ENCODE results near the gene RAB6C.
"Not testable (repeated sequence)": the region's sequence is repeated elsewhere in the genome, so short reads cannot be mapped to it uniquely, and the experiment has no call there.

Gene RAB6C

GRCh38 chr2:129945557-129945956 is 33.9 kb upstream of the RAB6C start:
- no peaks in the 10 kb centered on the region for H3K27me3 ChIP-seq (ENCODE audit: insufficient read depth, insufficient read length)
- no peak overlapping the region for H3K4me3 ChIP-seq (ENCODE audit: insufficient read length, low read depth)
- no peaks in the 10 kb centered on the region for H3K9me3 ChIP-seq (ENCODE audit: insufficient read depth, low read length)
- no peak for DNase-seq (ENCODE audit: low read depth, low spot score)
- no peak overlapping the region for H3K9ac ChIP-seq (ENCODE audit: insufficient read length, low read depth)
- TF ChIP-seq ZNF274 (IDR thresholded peaks at IDR 0.05; ENCODE audit: low read depth, low read length) (no peak), SUZ12 (IDR thresholded peaks at IDR 0.05; ENCODE audit: extremely low read depth, insufficient read depth, insufficient read length) (no peak), YY1 (IDR thresholded peaks at IDR 0.05; ENCODE audit: insufficient read depth, insufficient read length) (no peak)
- H3K4me1 ChIP-seq (ENCODE audit: insufficient read depth, insufficient read length) = no peaks in the 10 kb centered on the region
- no peaks in the 10 kb centered on the region for H3K36me3 ChIP-seq (ENCODE audit: insufficient read depth, insufficient read length, low read length)

DNA sequence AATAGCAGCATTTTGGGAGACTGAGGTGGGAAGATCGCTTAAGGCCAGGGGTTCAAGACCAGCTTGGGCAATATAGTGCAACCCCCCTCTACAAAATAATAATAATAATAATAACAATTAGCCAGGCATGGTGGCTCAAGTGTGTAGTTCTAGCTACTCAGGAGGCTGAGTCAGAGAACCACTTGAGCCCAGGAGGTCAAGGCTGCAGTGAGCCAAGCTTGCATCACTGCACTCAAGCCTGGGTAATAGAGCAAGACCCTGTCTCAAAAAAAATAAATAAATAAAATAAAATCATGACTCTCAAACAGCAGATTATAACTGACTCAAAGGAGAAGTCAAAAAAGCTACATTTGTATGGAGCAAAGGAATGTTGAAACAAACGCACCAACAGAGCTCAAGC is 31.8 kb upstream of the RAB6C start:
- not testable (repeated sequence) for DNase-seq (ENCODE audit: low read depth, low spot score)

GRCh38 chr2:129956171-129956570 is 23.3 kb upstream of the RAB6C start:
- H3K4me3 ChIP-seq (ENCODE audit: insufficient read length, low read depth); H3K27me3 ChIP-seq (ENCODE audit: insufficient read depth, insufficient read length); H3K9ac ChIP-seq (ENCODE audit: insufficient read length, low read depth); H3K36me3 ChIP-seq (ENCODE audit: insufficient read depth, insufficient read length, low read length); H3K4me1 ChIP-seq (ENCODE audit: insufficient read depth, insufficient read length); DNase-seq (ENCODE audit: low read depth, low spot score); H3K9me3 ChIP-seq (ENCODE audit: insufficient read depth, low read length): not testable (repeated sequence)

More for the DNA sequence above, 31.8 kb upstream of the RAB6C start:
- H3K9ac ChIP-seq (ENCODE audit: insufficient read length, low read depth); H3K9me3 ChIP-seq (ENCODE audit: insufficient read depth, low read length); H3K4me3 ChIP-seq (ENCODE audit: insufficient read length, low read depth); H3K27me3 ChIP-seq (ENCODE audit: insufficient read depth, insufficient read length); H3K4me1 ChIP-seq (ENCODE audit: insufficient read depth, insufficient read length); H3K36me3 ChIP-seq (ENCODE audit: insufficient read depth, insufficient read length, low read length): not testable (repeated sequence)

DNA sequence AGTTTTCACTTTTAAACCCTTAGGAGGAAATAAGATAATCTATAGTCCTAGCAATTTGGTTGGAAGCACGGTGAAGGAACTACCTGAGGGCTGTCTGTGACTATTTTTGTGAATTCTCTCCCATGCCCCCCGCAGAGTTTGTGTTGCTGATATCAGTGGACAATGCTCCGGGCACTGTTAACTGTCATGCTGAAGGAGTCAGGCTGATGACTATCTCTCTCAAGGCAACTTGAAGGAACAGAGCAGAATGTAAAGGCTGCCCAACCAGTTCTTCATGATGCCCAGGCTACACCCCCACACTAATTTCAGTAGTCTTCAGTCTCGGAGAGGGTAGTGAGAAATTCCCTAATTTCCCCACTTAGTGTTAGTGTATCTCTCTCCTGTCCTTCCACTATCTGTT is 21.6 kb upstream of the RAB6C start:
- no peak for TF ChIP-seq YY1 (IDR thresholded peaks at IDR 0.05; ENCODE audit: insufficient read depth, insufficient read length)
- no peak for TF ChIP-seq SUZ12 (IDR thresholded peaks at IDR 0.05; ENCODE audit: extremely low read depth, insufficient read depth, insufficient read length)
- no peak for TF ChIP-seq ZNF274 (IDR thresholded peaks at IDR 0.05; ENCODE audit: low read depth, low read length)
- H3K27me3 ChIP-seq (ENCODE audit: insufficient read depth, insufficient read length) = no peaks in the 10 kb centered on the region
- H3K9ac ChIP-seq (ENCODE audit: insufficient read length, low read depth) = no peak overlapping the region
- no peak overlapping the region for H3K4me3 ChIP-seq (ENCODE audit: insufficient read length, low read depth)
- H3K9me3 ChIP-seq (ENCODE audit: insufficient read depth, low read length) = no peaks in the 10 kb centered on the region
- no peaks in the 10 kb centered on the region for H3K4me1 ChIP-seq (ENCODE audit: insufficient read depth, insufficient read length)
- no peak for DNase-seq (ENCODE audit: low read depth, low spot score)
- H3K36me3 ChIP-seq (ENCODE audit: insufficient read depth, insufficient read length, low read length) = no peaks in the 10 kb centered on the region

DNA sequence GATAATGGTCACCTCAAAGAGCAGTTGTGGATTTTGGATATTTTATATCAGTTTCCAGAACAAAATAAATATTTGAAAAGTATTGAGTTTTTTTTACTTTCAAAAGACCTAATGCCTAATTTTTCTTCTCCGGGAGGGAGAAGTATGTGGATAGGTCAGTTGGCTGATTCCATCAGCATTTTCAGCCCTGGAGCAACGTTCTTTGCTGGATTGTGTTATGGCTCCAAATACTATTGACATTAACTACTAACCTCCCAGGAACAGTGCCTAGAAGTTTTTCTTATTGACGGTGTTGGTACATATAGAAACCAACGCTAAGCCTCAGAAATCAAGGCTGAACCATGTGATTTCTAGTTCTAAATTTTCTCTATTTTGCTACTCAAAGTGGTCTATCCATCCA is 20.7 kb upstream of the RAB6C start:
- not testable (repeated sequence) for H3K27me3 ChIP-seq (ENCODE audit: insufficient read depth, insufficient read length); H3K9ac ChIP-seq (ENCODE audit: insufficient read length, low read depth); H3K9me3 ChIP-seq (ENCODE audit: insufficient read depth, low read length); H3K4me3 ChIP-seq (ENCODE audit: insufficient read length, low read depth); DNase-seq (ENCODE audit: low read depth, low spot score); H3K36me3 ChIP-seq (ENCODE audit: insufficient read depth, insufficient read length, low read length); H3K4me1 ChIP-seq (ENCODE audit: insufficient read depth, insufficient read length)

- not testable (repeated sequence) for H3K4me3 ChIP-seq (ENCODE audit: insufficient read length, low read depth); H3K9me3 ChIP-seq (ENCODE audit: insufficient read depth, low read length); H3K27me3 ChIP-seq (ENCODE audit: insufficient read depth, insufficient read length); H3K9ac ChIP-seq (ENCODE audit: insufficient read length, low read depth); H3K4me1 ChIP-seq (ENCODE audit: insufficient read depth, insufficient read length); H3K36me3 ChIP-seq (ENCODE audit: insufficient read depth, insufficient read length, low read length); DNase-seq (ENCODE audit: low read depth, low spot score)
These were observed 10.9 kb upstream of the RAB6C start for GRCh38 chr2:129968605-129969004.

- H3K4me1 ChIP-seq (ENCODE audit: insufficient read depth, insufficient read length) = no peaks in the 10 kb centered on the region
- peaks cover 23% of the 10 kb centered on the region for H3K27me3 ChIP-seq (ENCODE audit: insufficient read depth, insufficient read length)
- no peak for TF ChIP-seq SUZ12 (IDR thresholded peaks at IDR 0.05; ENCODE audit: extremely low read depth, insufficient read depth, insufficient read length)
- no peak for TF ChIP-seq ZNF274 (IDR thresholded peaks at IDR 0.05; ENCODE audit: low read depth, low read length)
These were observed 4.3 kb upstream of the RAB6C start for GRCh38 chr2:129975016-129975774.

GRCh38 chr2:129976969-129977368 is 2.5 kb upstream of the RAB6C start:
- H3K9me3 ChIP-seq (ENCODE audit: insufficient read depth, low read length); H3K9ac ChIP-seq (ENCODE audit: insufficient read length, low read depth); H3K36me3 ChIP-seq (ENCODE audit: insufficient read depth, insufficient read length, low read length); DNase-seq (ENCODE audit: low read depth, low spot score); H3K4me3 ChIP-seq (ENCODE audit: insufficient read length, low read depth); H3K4me1 ChIP-seq (ENCODE audit: insufficient read depth, insufficient read length): not testable (repeated sequence)
- H3K27me3 ChIP-seq (ENCODE audit: insufficient read depth, insufficient read length) = peaks cover 36% of the 10 kb centered on the region

More at GRCh38 chr2:129975016-129975774, 4.3 kb upstream of the RAB6C start:
- Histone ChIP-seq H3K9me3 (ENCODE audit: insufficient read depth, low read length) (no peaks in the 10 kb centered on the region), H3K4me3 (ENCODE audit: insufficient read length, low read depth) (no peak overlapping the region), H3K36me3 (ENCODE audit: insufficient read depth, insufficient read length, low read length) (no peaks in the 10 kb centered on the region), H3K9ac (ENCODE audit: insufficient read length, low read depth) (no peak overlapping the region)
- no peak for DNase-seq (ENCODE audit: low read depth, low spot score)

Measured in NT2/D1 (cell line).